Mesenchymal stem cell (in vitro differentiated cells and primary cell): ENCODE results near the gene OR8B4.
"Not testable (repeated sequence)": the region's sequence is repeated elsewhere in the genome, so short reads cannot be mapped to it uniquely, and the experiment has no call there.

Experiments used
- DNase-seq: peaks from one replicate; pipeline ENCODE4 v3.0.0-alpha.2; 2013
- H2AFZ ChIP-seq: one replicate; pipeline ENCODE4 v1.6.1; 2013; ENCODE audit warnings: low read depth, mild to moderate bottlenecking, control low read depth, inconsistent platforms, low read length, moderate library complexity
- H2AK5ac ChIP-seq: 2 replicates; pipeline ENCODE4 v1.6.1; 2013; ENCODE audit warnings: low read length, moderate library complexity, mild to moderate bottlenecking, inconsistent platforms; ENCODE audit not compliant: severe bottlenecking
- H2BK120ac ChIP-seq: one replicate; pipeline ENCODE4 v1.6.1; 2013; ENCODE audit warnings: low read depth, mild to moderate bottlenecking, inconsistent platforms, low read length, moderate library complexity
- H2BK12ac ChIP-seq, 2 experiments: one replicate each; pipeline ENCODE4 v1.6.1; 2013; ENCODE audit warnings: inconsistent platforms in 2 of 2, low read length in 2 of 2, mild to moderate bottlenecking in 2 of 2, moderate library complexity in 2 of 2, control low read depth in 1 of 2
- H2BK15ac ChIP-seq: one replicate; pipeline ENCODE4 v1.6.1; 2013; ENCODE audit warnings: mild to moderate bottlenecking, low read depth, inconsistent platforms; ENCODE audit not compliant: poor library complexity, severe bottlenecking
- H2BK5ac ChIP-seq: 2 replicates; pipeline ENCODE4 v1.6.1; 2013; ENCODE audit warnings: low read depth, mild to moderate bottlenecking, low read length, control low read depth, inconsistent platforms; ENCODE audit not compliant: poor library complexity, severe bottlenecking
- H3K14ac ChIP-seq, 2 experiments: one replicate each; pipeline ENCODE4 v1.6.1; 2013; ENCODE audit warnings: inconsistent platforms in 2 of 2, low read length in 2 of 2, control low read depth in 1 of 2, mild to moderate bottlenecking in 1 of 2, moderate library complexity in 1 of 2
- H3K18ac ChIP-seq, 2 experiments: one replicate each; pipeline ENCODE4 v1.6.1; 2013; ENCODE audit warnings: inconsistent platforms in 2 of 2, low read length in 2 of 2, control low read depth in 1 of 2, low read depth in 1 of 2, mild to moderate bottlenecking in 1 of 2
- H3K23ac ChIP-seq, 2 experiments: one replicate each; pipeline ENCODE4 v1.6.1; 2013; ENCODE audit warnings: inconsistent platforms in 2 of 2, low read length in 2 of 2, mild to moderate bottlenecking in 2 of 2, moderate library complexity in 2 of 2, control low read depth in 1 of 2
- H3K27ac ChIP-seq: 2 replicates; pipeline ENCODE4 v1.5.1; 2013; ENCODE audit warnings: mild to moderate bottlenecking, moderate library complexity, low read length, control low read depth, inconsistent platforms; ENCODE audit not compliant: poor library complexity, severe bottlenecking
- H3K27me3 ChIP-seq, 2 experiments: 2 replicates each; pipeline versions ENCODE4 v1.6.1 to v1.7.0; 2013; ENCODE audit warnings: low read length in 2 of 2, mild to moderate bottlenecking in 2 of 2, moderate library complexity in 2 of 2, control low read depth in 1 of 2, inconsistent platforms in 1 of 2; ENCODE audit not compliant: control insufficient read depth in 1 of 2, insufficient read depth in 1 of 2
- H3K36me3 ChIP-seq, 2 experiments: 2 replicates each; pipeline versions ENCODE4 v1.6.1 to v1.7.0; 2013; ENCODE audit warnings: low read length in 2 of 2, control low read depth in 1 of 2, inconsistent platforms in 1 of 2, low read depth in 1 of 2, mild to moderate bottlenecking in 1 of 2; ENCODE audit not compliant: insufficient read depth in 2 of 2, control insufficient read depth in 1 of 2
- H3K4ac ChIP-seq, 2 experiments: one replicate each; pipeline ENCODE4 v1.6.1; 2013; ENCODE audit warnings: inconsistent platforms in 2 of 2, low read length in 2 of 2, mild to moderate bottlenecking in 2 of 2, moderate library complexity in 2 of 2, control low read depth in 1 of 2, low read depth in 1 of 2
- H3K4me1 ChIP-seq: 2 replicates; pipeline ENCODE4 v1.6.1; 2013; ENCODE audit warnings: low read depth, low read length, control low read depth; ENCODE audit not compliant: control insufficient read depth, insufficient read depth
- H3K4me2 ChIP-seq: 2 replicates; pipeline ENCODE4 v1.6.1; 2013; ENCODE audit warnings: low read length, mild to moderate bottlenecking, inconsistent platforms; ENCODE audit not compliant: poor library complexity, severe bottlenecking
- H3K4me3 ChIP-seq, 2 experiments: 2 replicates each; pipeline versions ENCODE4 v1.5.1 to v1.7.0; 2013; ENCODE audit warnings: low read length in 2 of 2, mild to moderate bottlenecking in 2 of 2, control low read depth in 1 of 2, low read depth in 1 of 2; ENCODE audit not compliant: insufficient read depth in 1 of 2
- H3K79me1 ChIP-seq: replicated peaks from 2 replicates; pipeline ENCODE4 v1.6.1; 2013; ENCODE audit warnings: mild to moderate bottlenecking, control low read depth, low read length, inconsistent platforms; ENCODE audit not compliant: poor library complexity, severe bottlenecking
- H3K9ac ChIP-seq: 2 replicates; pipeline ENCODE4 v1.7.0; 2013; ENCODE audit warnings: mild to moderate bottlenecking, low read length, moderate library complexity
- H3K9me3 ChIP-seq: 2 replicates; pipeline ENCODE4 v1.7.0; 2013; ENCODE audit warnings: mild to moderate bottlenecking, low read length; ENCODE audit not compliant: control insufficient read depth
- H4K8ac ChIP-seq: one replicate; pipeline ENCODE4 v1.6.1; 2013; ENCODE audit warnings: inconsistent platforms, mild to moderate bottlenecking, low read length, moderate library complexity
- H4K91ac ChIP-seq: one replicate; pipeline ENCODE4 v1.6.1; 2013; ENCODE audit warnings: mild to moderate bottlenecking, low read length, inconsistent platforms
- WGBS: methylation state at CpG from one replicate; pipeline ENCODE4 v1.1.7; 2013; ENCODE audit warnings: mixed read lengths; 5-methylcytosine and 5-hydroxymethylcytosine counted together

The OR8B4 gene

GRCh38 chr11:124394408-124394807 is 30.3 kb downstream of the OR8B4 start:
- H3K79me1 ChIP-seq: no peaks in the 10 kb centered on the region
- H3K27me3 ChIP-seq: no peaks in the 10 kb centered on the region
- no peak overlapping the region for H3K27ac ChIP-seq
- no peak overlapping the region for H2BK120ac ChIP-seq
- H3K9me3 ChIP-seq: no peaks in the 10 kb centered on the region
- H3K4me2 ChIP-seq: no peak overlapping the region
- H2BK12ac ChIP-seq: no peak overlapping the region
- no peak overlapping the region for H3K14ac ChIP-seq
- H3K4ac ChIP-seq: no peak overlapping the region
- no peak overlapping the region for H2AK5ac ChIP-seq
- DNase-seq: peak; percentile 30
- no peaks in the 10 kb centered on the region for H3K36me3 ChIP-seq
- H4K91ac ChIP-seq: no peak overlapping the region
- no peak overlapping the region for H2AFZ ChIP-seq
- H4K8ac ChIP-seq: no peak overlapping the region
- no peak overlapping the region for H2BK15ac ChIP-seq
- no peak overlapping the region for H3K18ac ChIP-seq
- H3K23ac ChIP-seq: no peak overlapping the region
- H3K4me3 ChIP-seq: no peak overlapping the region
- no peaks in the 10 kb centered on the region for H3K4me1 ChIP-seq
- no peak overlapping the region for H3K9ac ChIP-seq
- 85% methylated on average over 2 of the region's 3 CpGs for whole genome bisulfite sequencing
- H2BK5ac ChIP-seq: no peak overlapping the region

DNA sequence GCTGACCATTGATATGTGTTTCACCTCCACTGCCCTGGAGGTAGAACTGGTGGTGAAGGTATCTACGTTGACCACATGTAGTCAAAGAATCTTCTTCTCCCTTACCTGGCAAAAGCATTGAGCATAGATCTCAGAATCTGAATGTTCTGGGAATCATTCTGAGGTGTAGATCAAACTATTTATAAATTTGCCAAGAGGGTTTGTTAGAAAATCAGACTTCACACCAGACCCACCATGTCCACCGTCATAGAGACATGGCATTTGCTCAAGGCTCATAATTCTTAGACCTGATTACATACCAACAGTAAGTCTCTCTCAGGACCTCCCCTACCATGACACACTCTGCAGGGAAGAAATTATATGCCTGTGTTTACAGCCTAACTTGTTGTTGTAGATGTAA is 40.3 kb downstream of the OR8B4 start, which contains the start of gene OR8B2:
TSS of gene OR8B2 (minus strand) at position 101 of the 400 bp plus-strand sequence. CDS start 1,156 bp downstream, outside the sequence.
- H2AK5ac ChIP-seq: no peak within 1 kb of the TSS
- H4K91ac ChIP-seq: no peak within 1 kb of the TSS
- DNase-seq: no peak
- no peak within 1 kb of the TSS for H2BK15ac ChIP-seq
- H3K36me3 ChIP-seq: no peaks in the 10 kb centered on the region
- H3K27me3 ChIP-seq: no peaks in the 10 kb centered on the region
- H2BK5ac ChIP-seq: no peak within 1 kb of the TSS
- H3K14ac ChIP-seq: no peak within 1 kb of the TSS
- no peak within 1 kb of the TSS for H3K27ac ChIP-seq
- H3K4me2 ChIP-seq: no peak within 1 kb of the TSS
- no peak within 1 kb of the TSS for H3K4ac ChIP-seq
- H3K4me3 ChIP-seq: no peak within 1 kb of the TSS
- H2AFZ ChIP-seq: no peak within 1 kb of the TSS
- no peak within 1 kb of the TSS for H3K9ac ChIP-seq
- no peak within 1 kb of the TSS for H2BK12ac ChIP-seq
- 100% methylated on average over 1 of the region's 2 CpGs for WGBS
- no peak within 1 kb of the TSS for H3K23ac ChIP-seq
- no peaks in the 10 kb centered on the region for H3K4me1 ChIP-seq
- no peak within 1 kb of the TSS for H4K8ac ChIP-seq
- H3K18ac ChIP-seq: no peak within 1 kb of the TSS
- no peak within 1 kb of the TSS for H2BK120ac ChIP-seq
- H3K9me3 ChIP-seq: no peaks in the 10 kb centered on the region
- H3K79me1 ChIP-seq: no peaks in the 10 kb centered on the region

GRCh38 chr11:124382857-124383256 is 41.8 kb downstream of the OR8B4 start:
- not testable (repeated sequence) for DNase-seq, H3K14ac ChIP-seq, H3K9ac ChIP-seq, H3K18ac ChIP-seq, H2BK15ac ChIP-seq, H4K91ac ChIP-seq, H2BK12ac ChIP-seq, H3K79me1 ChIP-seq, H2BK5ac ChIP-seq, H3K4ac ChIP-seq, H3K4me3 ChIP-seq, H3K4me1 ChIP-seq, H3K9me3 ChIP-seq, H3K23ac ChIP-seq, H3K27me3 ChIP-seq, H2BK120ac ChIP-seq, H3K27ac ChIP-seq, H3K36me3 ChIP-seq, H3K4me2 ChIP-seq, H2AFZ ChIP-seq, H2AK5ac ChIP-seq, H4K8ac ChIP-seq
- 100% methylated on average over 2 of the region's 6 CpGs for WGBS

GRCh38 chr11:124380585-124380984 is 44.1 kb downstream of the OR8B4 start:
- no peak overlapping the region for H2AFZ ChIP-seq
- H4K91ac ChIP-seq: no peak overlapping the region
- H4K8ac ChIP-seq: no peak overlapping the region
- H3K36me3 ChIP-seq: no peaks in the 10 kb centered on the region
- H2BK12ac ChIP-seq: no peak overlapping the region
- no peak overlapping the region for H2AK5ac ChIP-seq
- no peak overlapping the region for H2BK120ac ChIP-seq
- no peaks in the 10 kb centered on the region for H3K4me1 ChIP-seq
- no peak for DNase-seq
- no peaks in the 10 kb centered on the region for H3K27me3 ChIP-seq
- no peaks in the 10 kb centered on the region for H3K9me3 ChIP-seq
- H3K79me1 ChIP-seq: no peaks in the 10 kb centered on the region
- no peak overlapping the region for H2BK5ac ChIP-seq
- H3K23ac ChIP-seq: no peak overlapping the region
- no peak overlapping the region for H3K4me3 ChIP-seq
- no peak overlapping the region for H3K27ac ChIP-seq
- no peak overlapping the region for H3K18ac ChIP-seq
- H3K14ac ChIP-seq: no peak overlapping the region
- H2BK15ac ChIP-seq: no peak overlapping the region
- 100% methylated on average over 2 of the region's 2 CpGs for WGBS
- H3K4me2 ChIP-seq: no peak overlapping the region
- no peak overlapping the region for H3K4ac ChIP-seq
- no peak overlapping the region for H3K9ac ChIP-seq
